ENCODE data around the gene SMIM1. TPM values are rescaled to one million over a fixed set of nuclear protein-coding genes. Genes with fewer than 3 reads are reported as not detected.

Gene SMIM1
- total RNA-seq, 1 donor from 2014 or later = 1.3 TPM

GRCh38 chr1:3786468-3787348, 14.2 kb downstream of the SMIM1 start:
- no peak for TF ChIP-seq CTCF (IDR thresholded peaks at IDR 0.05)
- peaks cover 4% of the 10 kb centered on the region for H3K4me1 Mint-ChIP-seq (ENCODE audit: unreplicated experiment)
- DNase-seq (ENCODE audit: extremely low spot score, unreplicated experiment) = no peak
- no peak overlapping the region for H3K4me3 Mint-ChIP-seq (ENCODE audit: unreplicated experiment)
- no peaks in the 10 kb centered on the region for H3K9me3 Mint-ChIP-seq (ENCODE audit: unreplicated experiment)
- H3K27ac Mint-ChIP-seq (ENCODE audit: unreplicated experiment) = no peak overlapping the region
- peaks cover 26% of the 10 kb centered on the region for H3K36me3 Mint-ChIP-seq (ENCODE audit: unreplicated experiment)
- H3K27me3 Mint-ChIP-seq (ENCODE audit: unreplicated experiment) = no peaks in the 10 kb centered on the region

- TF ChIP-seq CTCF (IDR thresholded peaks at IDR 0.05) = no peak
- peaks cover 4% of the 10 kb centered on the region for H3K4me1 Mint-ChIP-seq (ENCODE audit: unreplicated experiment)
- no peak overlapping the region for H3K4me3 Mint-ChIP-seq (ENCODE audit: unreplicated experiment)
- H3K27me3 Mint-ChIP-seq (ENCODE audit: unreplicated experiment) = no peaks in the 10 kb centered on the region
- peaks cover 26% of the 10 kb centered on the region for H3K36me3 Mint-ChIP-seq (ENCODE audit: unreplicated experiment)
- no peak overlapping the region for H3K27ac Mint-ChIP-seq (ENCODE audit: unreplicated experiment)
- no peak for DNase-seq (ENCODE audit: extremely low spot score, unreplicated experiment)
- H3K9me3 Mint-ChIP-seq (ENCODE audit: unreplicated experiment) = no peaks in the 10 kb centered on the region
Measured at GRCh38 chr1:3787349-3787715, 14.8 kb downstream of the SMIM1 start.

- peaks cover 4% of the 10 kb centered on the region for H3K4me1 Mint-ChIP-seq (ENCODE audit: unreplicated experiment)
- no peak overlapping the region for H3K4me3 Mint-ChIP-seq (ENCODE audit: unreplicated experiment)
- no peak for TF ChIP-seq CTCF (IDR thresholded peaks at IDR 0.05)
- peaks cover 24% of the 10 kb centered on the region for H3K36me3 Mint-ChIP-seq (ENCODE audit: unreplicated experiment)
- DNase-seq (ENCODE audit: extremely low spot score, unreplicated experiment) = no peak
- no peaks in the 10 kb centered on the region for H3K9me3 Mint-ChIP-seq (ENCODE audit: unreplicated experiment)
- H3K27ac Mint-ChIP-seq (ENCODE audit: unreplicated experiment) = no peak overlapping the region
- no peaks in the 10 kb centered on the region for H3K27me3 Mint-ChIP-seq (ENCODE audit: unreplicated experiment)
Measured at GRCh38 chr1:3787745-3788605, 15.4 kb downstream of the SMIM1 start.

GRCh38 chr1:3788756-3789420, 16.3 kb downstream of the SMIM1 start:
- Mint-ChIP-seq H3K36me3 (ENCODE audit: unreplicated experiment) (peaks cover 23% of the 10 kb centered on the region), H3K27ac (ENCODE audit: unreplicated experiment) (no peak overlapping the region), H3K9me3 (ENCODE audit: unreplicated experiment) (no peaks in the 10 kb centered on the region), H3K27me3 (ENCODE audit: unreplicated experiment) (no peaks in the 10 kb centered on the region), H3K4me1 (ENCODE audit: unreplicated experiment) (peaks cover 10% of the 10 kb centered on the region), H3K4me3 (ENCODE audit: unreplicated experiment) (no peak overlapping the region)
- TF ChIP-seq CTCF (IDR thresholded peaks at IDR 0.05) = no peak
- DNase-seq (ENCODE audit: extremely low spot score, unreplicated experiment) = no peak

Data from osteocyte (in vitro differentiated cells).